Breast epithelium (tissue), 3 donors: Measurements from ENCODE around the gene FGFBP2.

ENCODE experiments used
- CTCF ChIP-seq, 3 donors: fragments of 450-650 bp; IDR thresholded peaks; one replicate each; pipeline ENCODE4 v1.5.1; 2016 to 2017; ENCODE audit warnings: antibody characterized with exemption in 3 of 3, mild to moderate bottlenecking in 3 of 3, moderate library complexity in 3 of 3
- POLR2AphosphoS5 ChIP-seq, 3 donors: sonication (generic); formaldehyde crosslinking; IDR thresholded peaks; one replicate each; pipeline ENCODE4 v1.6.1; 2017; ENCODE audit warnings: antibody characterized with exemption in 3 of 3

GRCh38 chr4:15944895-15945294, 18.1 kb downstream of the FGFBP2 start:
- TF ChIP-seq CTCF (IDR thresholded peaks at IDR 0.05) (no peak), POLR2AphosphoS5 (IDR thresholded peaks at IDR 0.05) (no peak)
